ENCODE data around the gene ZNF397. TPM values are rescaled to one million over a fixed set of nuclear protein-coding genes. Genes with fewer than 3 reads are reported as not detected.

Gene ZNF397
- total and polyA plus RNA-seq, 9 of the 15 experiments (the other 6 are each of a cell fraction or from before 2014, with no cell fraction given): 6.4 to 24.2 (median 19.3) TPM

- no peak for TF ChIP-seq BRF2 (IDR thresholded peaks at IDR 0.05; ENCODE audit: borderline replicate concordance, insufficient read depth, insufficient read length)
- TF ChIP-seq NUFIP1 (IDR thresholded peaks at IDR 0.05; ENCODE audit: partially characterized antibody): no peak
- TF ChIP-seq ZNF778 (CRISPR knock-in tag; IDR thresholded peaks at IDR 0.05): no peak
- peak; percentile 62; the same call in 1 of the 2 replicates for TF ChIP-seq RREB1 (CRISPR knock-in tag; IDR thresholded peaks at IDR 0.05)
- no peak for TF ChIP-seq SMAD2 (IDR thresholded peaks at IDR 0.05; ENCODE audit: low read depth, low read length)
- TF ChIP-seq TARDBP (IDR thresholded peaks at IDR 0.05): peak; percentile 23; the same call in 1 of the 2 replicates
- TF ChIP-seq ZBTB11 (CRISPR knock-in tag; IDR thresholded peaks at IDR 0.05): peak in 2 of 3 experiments; percentile 82 to 96; a peak in 4 of 6 replicates
- no peak for TF ChIP-seq RBM17 (IDR thresholded peaks at IDR 0.05; ENCODE audit: borderline replicate concordance, low read depth, low read length)
- TF ChIP-seq TEAD2 (tag; IDR thresholded peaks at IDR 0.05): no peak
- no peak for TF ChIP-seq MAFG (tag; conservative IDR thresholded peaks at IDR 0.05)
- 0 out of 2 replicates have a peak, but pooled peaks have one; percentile 10 for TF ChIP-seq NFIC (IDR thresholded peaks at IDR 0.05)
- TF ChIP-seq GTF2F1 (IDR thresholded peaks at IDR 0.05; ENCODE audit: low read depth, low read length): peak; percentile 89
- no peak; the same call in 1 of the 2 replicates for TF ChIP-seq USF1 (CRISPR knock-in tag; IDR thresholded peaks at IDR 0.05)
- peak; percentile 95 for TF ChIP-seq GABPB1 (CRISPR knock-in tag; IDR thresholded peaks at IDR 0.05)
- TF ChIP-seq FOXA1 (IDR thresholded peaks at IDR 0.05; ENCODE audit: borderline replicate concordance): no peak
- TF ChIP-seq NCOR1 (IDR thresholded peaks at IDR 0.05): no peak
Observed at GRCh38 chr18:35240664-35241447, at the start of gene ZNF397 (continued).

All from K562 (cell line).